Islet of Langerhans (tissue), 1 donor: ENCODE data around the gene CRIP1.

Experiments used
- FAIRE-seq: peaks from one replicate; lab custom pipeline; 2011; peaks lifted over from hg19 to GRCh38; lab: Jason Lieb, UNC

Gene CRIP1

DNA sequence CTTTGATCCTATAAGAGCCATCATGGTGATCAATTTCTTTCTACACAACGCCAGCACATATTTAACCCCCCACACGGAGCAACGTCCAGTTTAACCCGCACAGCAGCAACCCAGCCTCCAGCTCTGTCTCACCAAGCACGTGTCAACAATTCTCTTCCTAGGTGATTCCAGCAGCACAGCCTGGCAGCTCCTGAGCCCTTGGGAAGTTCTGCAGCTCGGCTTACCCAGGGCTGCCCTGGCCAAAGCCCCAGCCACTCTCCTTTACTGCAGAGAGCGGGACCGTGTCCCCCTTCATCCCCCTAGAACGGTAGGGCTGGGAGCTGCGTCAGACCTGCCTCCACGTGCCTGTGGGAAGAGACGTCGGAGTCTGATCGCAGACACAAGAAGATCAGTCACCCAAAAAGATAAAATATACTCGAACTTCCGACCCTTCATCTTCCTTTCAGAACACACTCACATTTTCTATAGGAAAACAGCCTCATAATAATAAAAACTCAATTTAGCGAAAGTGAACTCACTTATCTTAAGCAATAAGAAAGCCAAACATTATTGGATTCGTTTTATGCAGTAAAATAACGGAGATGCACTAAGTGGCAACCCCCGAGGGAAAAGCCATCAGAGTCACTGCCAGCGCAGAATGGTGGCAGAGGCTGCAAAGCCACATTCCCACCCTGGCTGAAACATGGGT lies 47.3 kb downstream of the CRIP1 start:
- no peak for FAIRE-seq

DNA sequence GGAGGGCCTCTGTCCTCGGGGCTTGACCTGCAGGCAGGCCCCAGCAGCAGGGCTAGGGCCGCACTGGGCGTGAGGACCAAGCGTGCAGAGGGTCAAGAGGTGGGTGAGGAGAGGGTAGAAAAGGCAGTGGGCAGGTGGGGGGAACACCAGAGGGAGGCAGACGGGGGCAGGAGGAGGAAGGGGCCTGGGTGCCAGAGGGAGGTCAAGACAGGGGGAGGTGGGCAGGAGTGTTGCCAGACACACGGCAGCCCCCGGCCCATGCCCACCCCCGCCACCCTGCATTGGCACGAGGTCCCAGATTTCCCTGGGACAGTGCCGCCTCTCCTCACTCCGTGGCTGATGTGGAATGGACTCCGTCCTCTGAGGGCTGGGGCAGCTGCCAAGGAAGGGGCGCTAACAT lies 47.9 kb downstream of the CRIP1 start:
- FAIRE-seq: no peak

DNA sequence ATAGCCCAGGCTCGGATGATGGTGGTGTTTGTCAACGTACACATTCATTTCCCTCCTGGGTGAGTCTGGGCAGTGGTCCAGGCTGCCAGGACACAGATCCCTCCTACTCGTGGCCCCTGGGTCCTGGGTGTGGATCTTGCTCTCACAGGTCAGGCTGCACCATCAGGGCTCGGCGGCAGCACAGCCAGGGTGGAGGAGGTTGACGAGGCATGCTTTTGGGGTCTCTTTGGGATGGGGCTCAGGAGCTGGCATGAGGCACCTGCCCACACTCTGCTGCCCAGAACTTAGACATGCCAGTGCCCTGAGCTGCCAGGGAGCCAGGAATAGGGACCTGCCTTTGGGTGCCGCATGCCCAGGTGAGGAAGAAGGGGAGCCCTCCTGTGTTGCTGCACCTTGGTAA lies 49.4 kb downstream of the CRIP1 start:
- FAIRE-seq: no peak

DNA sequence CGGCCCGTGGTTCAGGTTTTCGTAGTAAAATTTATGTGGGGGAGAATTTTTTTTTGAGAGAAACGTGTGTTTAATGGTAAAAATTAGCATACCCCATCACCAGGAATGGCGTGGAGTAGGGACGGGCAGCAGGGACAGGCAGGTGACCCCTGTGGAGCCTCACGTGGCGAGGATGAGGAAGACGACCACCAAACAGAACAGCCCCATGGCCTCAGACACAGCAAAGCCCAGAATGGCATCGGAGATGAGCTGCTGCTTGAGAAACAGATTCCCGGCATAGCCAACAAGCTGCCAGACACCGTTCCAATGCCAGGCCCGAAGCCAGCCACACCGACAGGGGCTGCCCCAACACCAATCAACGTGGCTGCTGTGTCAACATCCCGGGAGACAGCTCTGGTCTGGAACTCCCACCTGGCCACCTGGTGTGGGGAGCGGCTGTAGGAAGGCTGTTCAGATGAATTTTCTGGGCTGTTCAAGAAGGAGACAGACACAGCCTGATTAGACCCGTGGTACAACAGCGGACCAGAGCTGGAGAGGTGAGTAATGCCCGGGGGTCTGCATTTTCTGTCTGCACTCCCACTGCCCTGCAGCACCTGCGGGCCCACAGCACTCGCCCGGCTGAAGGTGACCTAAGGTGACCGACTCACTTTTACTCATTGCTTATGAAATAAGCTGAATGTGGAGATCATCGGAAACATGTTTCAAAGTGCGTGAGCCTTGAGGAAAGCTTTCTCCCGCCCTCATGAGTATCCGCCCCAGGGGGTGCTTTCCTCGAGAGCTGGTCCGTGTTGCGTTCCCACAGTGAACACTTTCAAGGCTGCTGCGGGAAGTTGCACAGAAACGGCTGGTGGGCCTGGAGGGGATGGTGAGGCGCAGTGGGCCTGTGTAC lies 50.2 kb downstream of the CRIP1 start:
- FAIRE-seq: no peak

DNA sequence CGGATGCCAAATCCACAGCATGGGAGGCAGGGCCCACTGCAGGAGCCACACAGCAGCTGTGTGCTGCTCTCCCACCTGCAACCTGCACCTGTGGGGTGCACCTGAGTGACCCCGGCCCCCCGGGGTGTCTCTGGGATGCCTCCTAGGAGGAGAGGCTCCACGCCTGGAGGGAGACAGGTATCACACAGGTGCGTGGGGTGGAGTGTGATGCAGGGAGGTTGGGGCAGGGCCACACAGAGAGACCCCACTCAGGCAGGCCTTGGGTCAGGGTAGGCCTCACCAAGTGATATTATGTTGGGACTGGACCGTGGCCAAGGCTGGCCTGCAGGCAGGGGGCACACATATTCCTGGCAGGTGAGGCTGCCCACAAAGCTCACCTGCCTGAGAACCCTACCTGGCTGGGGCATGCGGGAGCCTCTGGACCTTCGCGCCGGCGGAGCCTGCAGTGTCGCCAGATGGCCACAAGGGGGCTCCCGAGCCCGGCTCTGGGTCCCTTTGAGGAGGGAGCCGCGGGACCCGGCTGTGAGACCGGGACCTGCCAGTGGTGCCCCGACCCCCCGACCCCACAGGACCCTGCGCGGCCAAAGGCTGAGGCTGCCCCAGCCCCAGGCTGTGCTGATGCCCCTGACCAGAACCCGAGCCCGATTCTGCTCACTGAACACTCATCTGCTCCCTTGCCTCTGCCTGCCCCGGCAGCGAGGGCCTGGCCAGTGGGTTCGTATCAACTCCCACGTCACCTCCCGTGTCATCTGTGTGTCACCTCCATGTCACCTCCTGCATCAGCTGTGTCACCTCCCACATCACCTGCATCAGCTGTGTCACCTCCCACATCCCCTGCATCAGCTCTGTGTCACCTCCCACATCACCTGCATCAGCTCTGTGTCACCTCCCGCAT lies 51.1 kb downstream of the CRIP1 start:
- FAIRE-seq: no peak
